HG03097 (cell line): ENCODE measurements around the gene DAPK1.

Experiments
- ATAC-seq: cut with Tn5 transposase; IDR thresholded peaks from one replicate; pipeline ENCODE4 v1.9.1; 2021; ENCODE audit not compliant: unreplicated experiment, low FRiP score

DAPK1 gene

GRCh38 chr9:87677776-87678587 lies 180.3 kb downstream of the DAPK1 start:
- no peak for ATAC-seq

DNA sequence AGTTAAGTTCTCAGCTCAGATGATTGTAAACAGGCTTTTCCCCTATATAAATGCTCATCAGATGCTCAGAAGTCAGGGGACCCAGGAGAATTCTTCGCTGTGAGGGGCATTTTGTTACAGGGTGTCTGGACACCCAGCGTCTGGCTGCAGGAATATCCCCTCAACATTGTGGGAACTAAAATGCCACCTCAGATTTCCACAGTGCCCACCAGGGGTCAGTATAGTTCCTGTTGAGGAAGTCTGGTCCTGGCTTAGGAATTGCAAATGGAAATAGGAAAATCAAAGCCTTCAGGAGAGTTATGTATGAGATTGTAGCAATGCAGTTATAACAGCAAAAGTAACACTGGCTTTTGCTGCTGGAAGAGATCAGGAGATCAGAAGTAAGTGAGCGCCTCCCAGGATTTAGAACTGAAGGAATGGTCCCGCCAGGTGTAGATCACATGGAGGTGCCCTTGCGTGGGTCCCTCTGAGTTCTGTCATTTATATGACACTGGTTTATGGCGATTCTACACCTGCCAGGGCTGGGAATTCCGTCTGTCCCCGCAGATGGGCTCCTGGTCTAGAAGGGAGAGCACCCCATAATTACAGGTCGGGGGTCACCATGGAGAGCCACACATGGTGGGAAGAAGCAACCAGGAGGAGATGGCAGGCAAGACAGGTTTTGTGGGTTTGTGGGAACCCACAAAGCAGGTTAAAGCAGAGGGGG lies 181.1 kb downstream of the DAPK1 start:
- no peak for ATAC-seq

DNA sequence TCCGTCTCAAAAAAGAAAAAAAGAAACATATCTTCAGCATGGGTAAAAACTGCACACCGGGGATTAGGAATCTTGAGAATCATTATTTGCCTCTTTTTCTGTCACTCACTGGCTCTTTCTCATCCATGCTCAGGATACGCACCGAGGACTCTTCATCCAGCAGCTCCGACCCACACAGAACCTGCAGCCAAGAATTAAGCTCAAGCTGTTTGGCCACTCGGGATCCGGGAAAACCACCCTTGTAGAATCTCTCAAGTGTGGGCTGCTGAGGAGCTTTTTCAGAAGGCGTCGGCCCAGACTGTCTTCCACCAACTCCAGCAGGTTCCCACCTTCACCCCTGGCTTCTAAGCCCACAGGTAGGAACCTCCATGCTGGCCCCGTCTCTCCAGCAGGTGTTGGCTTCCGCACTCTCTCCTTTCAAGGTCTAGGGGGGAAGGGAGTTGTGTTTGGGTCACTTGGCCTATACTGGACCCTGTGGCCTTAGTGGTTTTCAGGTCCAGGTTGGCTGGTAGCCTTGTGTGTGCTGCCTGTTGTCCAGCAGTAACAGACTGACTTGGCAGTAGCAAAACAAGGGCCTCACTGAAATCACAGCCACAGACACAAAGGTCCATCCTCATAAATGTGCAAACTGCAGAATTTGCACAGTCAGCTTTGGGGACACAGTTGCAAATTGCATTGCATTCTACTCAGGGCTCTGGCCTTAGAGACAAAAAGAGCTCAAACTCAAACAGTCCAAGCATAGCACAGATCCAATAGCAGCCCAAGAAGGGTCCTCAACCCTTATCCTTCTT lies 183.8 kb downstream of the DAPK1 start:
- ATAC-seq: no peak

- no peak for ATAC-seq
Observed at GRCh38 chr9:87682085-87682484, 184.4 kb downstream of the DAPK1 start.

GRCh38 chr9:87682618-87683017 lies 185.0 kb downstream of the DAPK1 start:
- no peak for ATAC-seq

DNA sequence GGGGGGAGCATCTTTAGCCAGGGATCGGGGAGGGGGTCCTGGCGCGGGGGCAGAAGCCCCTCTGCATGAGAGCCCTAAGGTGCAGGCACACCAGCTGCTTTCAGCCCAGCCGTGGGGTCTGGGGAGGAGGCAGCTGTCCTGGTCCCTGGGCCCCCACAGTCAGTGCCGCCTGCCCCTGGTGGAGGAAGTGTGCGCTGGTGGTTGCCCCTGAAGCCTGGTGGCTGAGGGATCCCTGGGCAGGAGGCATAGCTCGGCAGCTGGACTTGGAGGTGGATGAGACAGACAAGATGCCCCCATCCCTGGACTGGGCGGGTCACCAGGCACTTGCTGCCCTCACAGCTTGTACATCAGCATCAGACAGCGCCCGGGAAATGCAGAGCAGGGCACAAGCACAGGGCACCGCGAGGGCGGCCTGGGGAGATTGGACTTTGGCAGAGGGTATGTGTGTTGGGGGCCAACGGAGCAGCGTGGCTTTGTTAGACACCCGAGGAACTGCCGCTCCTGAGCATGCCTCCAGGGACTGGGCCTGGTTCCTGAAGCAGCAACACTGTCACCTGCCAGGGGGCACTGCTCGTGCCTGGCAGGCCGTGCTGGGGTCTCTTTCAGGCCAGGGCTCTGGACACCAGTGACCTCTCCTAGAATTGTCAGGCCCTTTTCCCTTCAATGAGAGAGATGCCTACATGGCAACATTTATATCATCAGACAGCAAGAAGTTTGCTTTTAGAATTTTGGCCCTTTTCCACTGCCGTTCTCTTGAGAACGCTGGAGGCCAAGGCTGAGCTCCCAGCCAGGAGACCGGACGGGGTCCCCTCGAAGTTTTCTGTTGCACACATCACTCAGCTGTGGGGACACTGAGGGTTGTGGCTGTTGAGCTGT lies 186.3 kb downstream of the DAPK1 start:
- no peak for ATAC-seq

GRCh38 chr9:87684627-87685219 lies 187.1 kb downstream of the DAPK1 start:
- ATAC-seq: no peak

DNA sequence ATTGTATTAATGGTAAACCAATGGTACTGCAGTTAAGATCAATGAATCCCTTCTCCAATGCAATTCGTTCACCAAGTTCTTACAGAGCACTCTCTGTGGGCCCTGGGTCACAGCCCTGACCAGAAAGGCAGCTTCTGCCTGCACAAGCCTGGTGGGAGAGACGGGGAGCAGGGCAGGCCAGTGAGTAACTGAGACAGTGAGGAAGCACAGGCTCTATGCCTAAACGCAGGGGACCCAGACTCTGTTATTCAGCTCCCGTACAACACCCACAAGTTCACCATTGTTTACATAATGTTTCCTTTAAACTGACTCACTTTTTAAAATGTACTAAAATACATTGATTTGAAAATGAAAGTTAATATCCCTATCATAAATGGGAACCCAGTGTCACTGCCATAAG lies 187.8 kb downstream of the DAPK1 start:
- no peak for ATAC-seq

- ATAC-seq: no peak
Observed at GRCh38 chr9:87685871-87686519, 188.3 kb downstream of the DAPK1 start.

GRCh38 chr9:87686520-87687090 lies 188.9 kb downstream of the DAPK1 start:
- no peak for ATAC-seq

DNA sequence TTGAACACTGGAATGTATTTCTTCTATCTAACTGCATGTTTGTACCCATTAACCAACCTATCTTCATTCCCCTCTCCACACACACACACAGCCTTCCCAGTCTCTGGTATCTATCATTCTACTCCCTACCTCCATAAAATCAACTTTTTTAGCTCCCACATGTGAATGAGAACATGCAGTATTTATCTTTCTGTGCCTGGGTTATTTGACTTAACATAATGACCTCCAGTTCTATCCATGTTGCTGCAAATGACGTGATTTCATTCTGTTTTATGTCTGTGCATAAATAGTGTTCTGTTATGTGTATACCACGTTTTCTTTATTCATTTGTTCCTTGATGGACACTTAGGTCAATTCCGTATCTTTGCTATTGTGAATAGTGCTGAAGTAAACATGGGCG lies 189.5 kb downstream of the DAPK1 start:
- no peak for ATAC-seq

DNA sequence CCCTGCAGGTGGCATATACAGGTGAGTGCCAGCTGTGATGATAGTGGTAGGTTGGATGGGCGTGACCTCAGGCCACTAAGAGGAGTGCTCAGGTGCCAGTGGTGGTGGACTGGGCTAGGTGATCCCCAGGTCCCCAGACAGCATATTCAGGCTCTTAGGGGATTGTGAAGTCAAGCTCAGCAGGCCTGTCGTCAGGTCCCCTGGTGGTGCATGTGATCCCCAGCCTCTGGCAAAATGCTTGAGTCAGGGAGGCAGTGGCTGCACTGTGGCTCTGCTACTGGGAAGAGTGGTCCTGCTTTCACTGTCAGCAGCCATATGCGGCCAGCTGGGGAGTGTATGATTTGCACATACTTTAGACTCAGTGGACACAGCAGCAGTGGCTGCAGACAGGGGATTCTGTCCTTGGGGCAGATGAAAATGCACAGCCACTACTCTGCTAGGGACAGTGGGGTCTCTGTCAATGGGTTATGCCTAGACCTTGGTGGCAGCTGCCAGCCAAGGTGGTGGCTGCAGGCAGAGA lies 196.6 kb downstream of the DAPK1 start:
- no peak for ATAC-seq

GRCh38 chr9:87695523-87695922 lies 197.9 kb downstream of the DAPK1 start:
- no peak for ATAC-seq

GRCh38 chr9:87696641-87697040 lies 199.0 kb downstream of the DAPK1 start:
- ATAC-seq: no peak

DNA sequence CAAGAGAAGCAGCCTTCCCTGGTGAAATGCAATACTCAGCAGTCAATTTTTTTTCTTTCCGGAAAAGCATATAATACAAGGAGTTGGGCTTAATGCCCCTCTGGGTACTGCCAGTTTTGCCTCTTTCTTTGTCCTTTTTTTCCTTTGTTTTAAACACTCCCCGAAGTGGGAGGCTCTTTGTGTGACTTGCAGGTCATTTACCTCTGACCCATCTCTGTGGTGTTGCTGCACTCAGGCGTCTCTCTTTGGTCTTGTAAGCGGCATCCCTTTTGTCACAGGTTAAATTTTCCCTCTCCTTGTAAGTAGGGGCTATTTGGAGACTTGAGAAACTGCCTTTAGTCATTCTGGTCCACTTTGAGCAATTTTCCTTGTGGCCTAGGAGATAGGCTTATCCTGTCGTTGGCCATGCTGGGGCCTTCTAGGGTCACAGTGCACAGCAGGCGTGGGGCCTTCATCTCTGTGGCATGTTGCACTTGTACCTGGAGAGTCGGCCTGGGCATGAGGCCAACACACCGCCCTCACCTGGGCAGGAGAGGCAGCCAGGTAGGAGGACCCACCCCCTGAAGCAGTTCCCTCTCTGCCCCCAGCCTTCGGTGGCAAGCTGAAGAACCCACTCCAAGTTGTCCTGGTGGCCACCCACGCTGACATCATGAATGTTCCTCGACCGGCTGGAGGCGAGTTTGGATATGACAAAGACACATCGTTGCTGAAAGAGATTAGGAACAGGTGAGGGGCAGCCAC lies 200.6 kb downstream of the DAPK1 start:
- ATAC-seq: no peak

GRCh38 chr9:87699835-87700234 lies 202.2 kb downstream of the DAPK1 start:
- no peak for ATAC-seq

- ATAC-seq: no peak
Observed at GRCh38 chr9:87701491-87701890, 203.8 kb downstream of the DAPK1 start.

GRCh38 chr9:87701931-87702421 lies 204.3 kb downstream of the DAPK1 start:
- no peak for ATAC-seq
